ENCODE results near the gene SGMS2.

DNA sequence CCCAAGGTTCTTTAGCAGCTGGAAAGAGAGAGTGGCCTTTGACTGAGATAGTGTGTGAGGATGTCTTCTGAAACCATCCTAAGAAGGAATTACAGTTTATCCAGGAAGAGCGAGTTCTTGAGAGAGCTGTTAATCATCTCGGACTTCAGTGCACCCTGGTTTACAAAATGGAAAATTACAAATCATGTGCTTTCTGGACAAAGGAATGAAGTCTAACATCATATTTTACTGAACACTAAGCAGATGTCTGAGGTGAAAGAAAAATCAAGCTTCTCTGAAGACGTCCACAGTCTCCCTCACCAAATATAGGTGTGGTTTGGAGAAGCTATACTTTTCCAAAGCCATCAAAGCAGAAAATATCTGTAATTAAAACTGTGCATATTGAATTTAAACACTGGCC, 75.8 kb downstream of the SGMS2 start:
- TF ChIP-seq TCF7 (CRISPR knock-in tag; IDR thresholded peaks at IDR 0.05; ENCODE audit: low read depth) = no peak
- no peak for TF ChIP-seq MAX (CRISPR knock-in tag; IDR thresholded peaks at IDR 0.05)
- no peak for TF ChIP-seq ZNF232 (CRISPR knock-in tag; IDR thresholded peaks at IDR 0.05)
- no peak for TF ChIP-seq ELF4 (CRISPR knock-in tag; IDR thresholded peaks at IDR 0.05; ENCODE audit: low read depth)
- TF ChIP-seq, protein P1, sequence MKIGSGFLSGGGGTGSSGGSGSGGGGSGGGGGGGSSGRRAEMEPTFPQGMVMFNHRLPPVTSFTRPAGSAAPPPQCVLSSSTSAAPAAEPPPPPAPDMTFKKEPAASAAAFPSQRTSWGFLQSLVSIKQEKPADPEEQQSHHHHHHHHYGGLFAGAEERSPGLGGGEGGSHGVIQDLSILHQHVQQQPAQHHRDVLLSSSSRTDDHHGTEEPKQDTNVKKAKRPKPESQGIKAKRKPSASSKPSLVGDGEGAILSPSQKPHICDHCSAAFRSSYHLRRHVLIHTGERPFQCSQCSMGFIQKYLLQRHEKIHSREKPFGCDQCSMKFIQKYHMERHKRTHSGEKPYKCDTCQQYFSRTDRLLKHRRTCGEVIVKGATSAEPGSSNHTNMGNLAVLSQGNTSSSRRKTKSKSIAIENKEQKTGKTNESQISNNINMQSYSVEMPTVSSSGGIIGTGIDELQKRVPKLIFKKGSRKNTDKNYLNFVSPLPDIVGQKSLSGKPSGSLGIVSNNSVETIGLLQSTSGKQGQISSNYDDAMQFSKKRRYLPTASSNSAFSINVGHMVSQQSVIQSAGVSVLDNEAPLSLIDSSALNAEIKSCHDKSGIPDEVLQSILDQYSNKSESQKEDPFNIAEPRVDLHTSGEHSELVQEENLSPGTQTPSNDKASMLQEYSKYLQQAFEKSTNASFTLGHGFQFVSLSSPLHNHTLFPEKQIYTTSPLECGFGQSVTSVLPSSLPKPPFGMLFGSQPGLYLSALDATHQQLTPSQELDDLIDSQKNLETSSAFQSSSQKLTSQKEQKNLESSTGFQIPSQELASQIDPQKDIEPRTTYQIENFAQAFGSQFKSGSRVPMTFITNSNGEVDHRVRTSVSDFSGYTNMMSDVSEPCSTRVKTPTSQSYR (CRISPR knock-in tag; IDR thresholded peaks at IDR 0.05) = no peak
- TF ChIP-seq CTCF (IDR thresholded peaks at IDR 0.05) = no peak
- TF ChIP-seq RELA (CRISPR knock-in tag; IDR thresholded peaks at IDR 0.05; ENCODE audit: borderline replicate concordance) = no peak
- no peak for TF ChIP-seq FOXJ3 (CRISPR knock-in tag; IDR thresholded peaks at IDR 0.05; ENCODE audit: borderline replicate concordance)
- TF ChIP-seq, protein P2, sequence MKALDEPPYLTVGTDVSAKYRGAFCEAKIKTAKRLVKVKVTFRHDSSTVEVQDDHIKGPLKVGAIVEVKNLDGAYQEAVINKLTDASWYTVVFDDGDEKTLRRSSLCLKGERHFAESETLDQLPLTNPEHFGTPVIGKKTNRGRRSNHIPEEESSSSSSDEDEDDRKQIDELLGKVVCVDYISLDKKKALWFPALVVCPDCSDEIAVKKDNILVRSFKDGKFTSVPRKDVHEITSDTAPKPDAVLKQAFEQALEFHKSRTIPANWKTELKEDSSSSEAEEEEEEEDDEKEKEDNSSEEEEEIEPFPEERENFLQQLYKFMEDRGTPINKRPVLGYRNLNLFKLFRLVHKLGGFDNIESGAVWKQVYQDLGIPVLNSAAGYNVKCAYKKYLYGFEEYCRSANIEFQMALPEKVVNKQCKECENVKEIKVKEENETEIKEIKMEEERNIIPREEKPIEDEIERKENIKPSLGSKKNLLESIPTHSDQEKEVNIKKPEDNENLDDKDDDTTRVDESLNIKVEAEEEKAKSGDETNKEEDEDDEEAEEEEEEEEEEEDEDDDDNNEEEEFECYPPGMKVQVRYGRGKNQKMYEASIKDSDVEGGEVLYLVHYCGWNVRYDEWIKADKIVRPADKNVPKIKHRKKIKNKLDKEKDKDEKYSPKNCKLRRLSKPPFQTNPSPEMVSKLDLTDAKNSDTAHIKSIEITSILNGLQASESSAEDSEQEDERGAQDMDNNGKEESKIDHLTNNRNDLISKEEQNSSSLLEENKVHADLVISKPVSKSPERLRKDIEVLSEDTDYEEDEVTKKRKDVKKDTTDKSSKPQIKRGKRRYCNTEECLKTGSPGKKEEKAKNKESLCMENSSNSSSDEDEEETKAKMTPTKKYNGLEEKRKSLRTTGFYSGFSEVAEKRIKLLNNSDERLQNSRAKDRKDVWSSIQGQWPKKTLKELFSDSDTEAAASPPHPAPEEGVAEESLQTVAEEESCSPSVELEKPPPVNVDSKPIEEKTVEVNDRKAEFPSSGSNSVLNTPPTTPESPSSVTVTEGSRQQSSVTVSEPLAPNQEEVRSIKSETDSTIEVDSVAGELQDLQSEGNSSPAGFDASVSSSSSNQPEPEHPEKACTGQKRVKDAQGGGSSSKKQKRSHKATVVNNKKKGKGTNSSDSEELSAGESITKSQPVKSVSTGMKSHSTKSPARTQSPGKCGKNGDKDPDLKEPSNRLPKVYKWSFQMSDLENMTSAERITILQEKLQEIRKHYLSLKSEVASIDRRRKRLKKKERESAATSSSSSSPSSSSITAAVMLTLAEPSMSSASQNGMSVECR (CRISPR knock-in tag; IDR thresholded peaks at IDR 0.05; ENCODE audit: borderline replicate concordance) = no peak
